Caki2 (cell line): ENCODE results near the gene TTF1. TPM values are rescaled to one million over a fixed set of nuclear protein-coding genes. Genes with fewer than 3 reads are reported as not detected.

ENCODE experiments used
- DNase-seq: peaks from one replicate; pipeline ENCODE4 v3.0.0-alpha.2; 2015; ENCODE audit warnings: low read depth
- in situ Hi-C: cut with HindIII; loops from 2 replicates; pipeline ENCODE4 v1.10.0; 2016; ENCODE audit warnings: low sequenced_read_pairs, low pct_unique_long_range_greater_than_20kb, mixed read lengths
- total RNA-seq: library from RNA; depleted of rRNA; stranded (reverse); fragments of >200 nt; shearing (Covaris generic); gene quantifications from 2 replicates; pipeline ENCODE4 v1.2.3, GENCODE V29; 2014; ENCODE audit warnings: low replicate concordance

The TTF1 gene
- total RNA-seq, 1 experiment from 2014 or later: 8.5 TPM

DNA sequence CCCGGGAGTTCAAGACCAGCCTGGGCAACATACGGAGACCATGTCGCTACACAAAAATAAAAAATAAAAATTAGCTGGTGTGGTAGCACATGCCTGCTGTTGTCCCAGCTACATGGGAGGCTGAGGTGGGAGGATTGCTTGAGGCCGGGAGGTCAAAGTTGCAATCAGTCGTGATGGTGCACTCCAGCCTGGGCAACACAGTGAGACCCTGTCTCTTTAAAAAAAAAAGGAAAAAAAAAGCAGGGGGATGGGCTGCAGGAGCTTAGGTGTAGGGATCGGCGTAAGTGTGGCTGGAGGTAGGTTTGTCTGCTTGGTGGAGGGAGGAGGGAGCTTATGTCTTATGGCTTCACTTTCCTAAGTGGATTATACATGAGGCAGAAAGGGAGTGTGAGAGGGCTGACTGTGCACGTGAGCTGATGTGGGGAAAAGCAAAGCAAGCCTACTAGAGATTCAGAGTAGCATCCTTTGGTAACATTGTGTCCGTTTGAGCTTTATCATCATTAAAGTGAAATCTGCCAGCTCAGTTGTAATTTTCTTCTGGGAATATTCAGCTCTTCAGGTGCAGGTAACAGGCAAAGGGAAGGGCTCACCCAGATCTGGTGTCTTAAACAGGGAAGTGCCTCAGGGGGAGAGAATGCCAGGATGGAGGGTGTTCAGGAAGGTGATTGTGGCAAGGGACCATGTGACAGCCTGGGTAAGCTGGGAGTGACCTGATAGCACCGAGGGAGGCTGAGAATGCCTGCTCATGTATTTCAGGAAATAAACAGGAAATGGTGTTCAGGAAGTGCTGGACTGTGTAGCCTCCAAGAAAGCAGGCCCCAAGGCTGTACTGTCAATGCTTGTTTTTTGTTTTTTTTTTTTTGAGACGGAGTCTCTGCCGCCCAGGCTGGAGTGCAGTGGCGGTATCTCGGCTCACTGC is 34.2 kb downstream of the TTF1 start:
- in situ Hi-C loops: no loop called here
- DNase-seq: no peak

DNA sequence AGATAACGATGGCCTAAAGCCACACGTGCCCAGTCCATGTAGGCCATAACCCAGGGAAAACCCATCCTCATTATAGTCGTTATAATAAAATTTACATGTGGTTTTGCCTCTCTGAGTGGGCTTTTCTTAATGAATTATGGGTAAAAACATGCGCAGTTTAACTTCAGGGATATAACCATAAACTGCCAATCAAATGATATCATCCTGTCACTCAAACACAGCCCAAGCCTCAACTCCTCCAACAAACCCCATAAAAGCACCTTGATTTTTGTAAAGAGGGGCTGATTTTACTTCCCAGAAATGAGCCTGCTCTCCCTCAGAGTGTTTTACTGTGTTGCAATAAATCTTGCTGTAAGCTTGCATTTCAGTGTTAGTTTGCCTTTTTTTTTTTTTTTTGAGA is 36.0 kb downstream of the TTF1 start:
- no peak for DNase-seq
- in situ Hi-C loops: no loop called here

DNA sequence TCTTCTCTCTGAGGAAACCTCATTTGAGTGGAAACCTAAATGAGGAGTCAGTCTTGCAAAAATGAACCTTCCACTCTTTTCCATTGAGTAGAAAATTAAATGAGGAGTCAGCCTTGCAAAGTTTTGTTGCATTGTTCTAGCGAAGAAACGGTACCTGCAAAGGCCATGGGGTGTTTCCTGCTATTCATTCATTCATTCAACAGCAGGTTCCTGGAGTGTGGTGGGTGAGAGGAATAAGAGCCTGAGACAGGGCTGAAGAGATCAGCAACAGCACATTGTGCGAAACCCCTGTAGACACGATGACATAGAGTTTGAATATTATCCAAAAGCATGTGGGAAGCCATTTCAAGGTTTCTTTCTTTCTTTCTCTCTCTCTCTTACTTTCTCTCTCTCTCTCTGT is 37.2 kb downstream of the TTF1 start:
- in situ Hi-C loops: no loop called here
- DNase-seq: no peak

DNA sequence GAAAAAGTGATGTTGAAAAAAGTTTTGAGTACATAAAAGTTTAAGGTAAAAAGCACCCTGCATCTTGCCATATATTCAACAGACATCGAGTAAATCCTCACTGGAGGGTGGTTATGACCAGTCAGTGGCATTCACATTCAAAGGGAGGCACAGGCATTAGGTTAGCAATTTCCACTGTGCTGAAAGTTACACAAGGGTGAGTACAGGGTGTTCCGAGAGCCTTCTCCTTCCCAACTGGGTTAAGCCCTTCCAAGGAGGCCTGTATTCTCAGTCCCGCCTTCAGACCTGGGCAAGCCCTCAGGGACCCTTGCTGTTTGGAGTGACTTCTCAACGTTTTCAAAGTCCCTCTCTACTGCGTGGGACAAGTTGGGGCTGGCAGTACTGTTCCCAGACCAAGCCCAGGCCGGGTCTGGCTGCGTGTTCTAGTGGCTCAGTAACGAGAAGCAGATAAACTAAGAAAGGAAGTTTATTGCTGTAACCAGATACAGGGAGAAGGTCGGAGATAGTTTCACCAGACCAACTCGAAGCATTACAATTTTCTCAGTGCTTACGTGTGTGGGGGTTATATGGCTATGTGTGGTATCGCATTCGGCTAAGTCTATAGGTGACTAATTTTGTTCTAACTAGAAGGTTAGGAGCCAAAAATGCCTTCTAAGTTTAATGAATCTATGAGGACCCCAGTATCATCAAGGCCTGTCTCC is 38.9 kb downstream of the TTF1 start:
- DNase-seq: no peak
- in situ Hi-C loops: no loop called here

DNA sequence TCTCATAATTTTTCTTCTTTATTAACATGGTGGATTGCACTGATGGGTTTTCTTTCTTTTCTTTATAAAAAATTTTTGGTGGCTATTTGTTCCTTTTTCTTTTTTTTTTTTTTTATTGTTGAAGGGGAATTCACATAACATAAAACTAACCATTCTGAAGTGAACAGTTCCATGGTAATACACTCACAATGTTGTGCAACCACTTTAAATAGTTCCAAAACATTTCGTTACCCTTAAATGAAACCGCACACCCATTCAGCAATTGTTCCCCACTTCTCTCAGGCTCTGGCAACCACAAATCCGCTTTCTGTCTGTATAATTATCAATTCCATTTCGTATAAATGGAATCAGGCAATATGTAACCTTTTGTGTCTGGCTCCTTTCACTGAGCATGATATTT is 40.2 kb downstream of the TTF1 start:
- DNase-seq: no peak
- in situ Hi-C loops: no loop called here

DNA sequence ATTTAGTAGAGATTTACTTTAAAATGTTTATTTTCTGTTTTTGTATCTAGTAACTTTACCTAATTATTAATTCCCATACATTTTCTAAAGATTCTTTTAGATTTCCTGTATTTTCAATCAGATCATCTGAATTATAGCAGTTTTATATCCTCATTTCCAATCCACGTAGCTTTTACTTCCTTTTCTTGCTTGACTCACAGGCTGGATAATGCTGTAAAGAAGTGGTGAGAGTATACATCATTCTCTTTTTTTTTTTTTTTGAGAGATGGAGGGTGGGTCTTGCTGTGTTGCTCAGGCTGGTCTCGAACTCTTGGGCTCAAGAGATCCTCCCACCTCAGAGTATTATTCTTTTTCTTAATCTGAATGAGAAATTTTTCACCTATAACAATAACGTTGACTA is 40.7 kb downstream of the TTF1 start:
- DNase-seq: no peak
- in situ Hi-C loops: no loop called here

DNA sequence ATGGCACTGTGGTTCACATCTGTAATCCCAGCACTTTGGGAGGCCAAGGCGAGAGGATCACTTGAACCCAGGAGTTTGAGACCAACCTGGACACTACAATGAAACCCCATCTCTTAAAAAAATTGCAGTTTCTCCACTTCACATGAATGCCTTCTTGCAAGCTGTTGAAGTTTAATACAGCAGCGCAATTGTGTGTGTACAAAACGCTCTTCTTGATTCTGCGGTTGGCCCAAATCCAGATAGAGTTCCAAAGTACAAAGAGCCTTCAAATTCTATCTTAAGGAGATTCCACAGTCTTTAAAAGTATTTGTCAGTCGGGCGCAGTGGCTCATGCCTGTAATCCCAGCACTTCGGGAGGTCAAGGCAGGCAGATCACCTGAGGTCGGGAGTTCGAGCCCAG is 42.6 kb downstream of the TTF1 start:
- DNase-seq: no peak
- in situ Hi-C loops: no loop called here

DNA sequence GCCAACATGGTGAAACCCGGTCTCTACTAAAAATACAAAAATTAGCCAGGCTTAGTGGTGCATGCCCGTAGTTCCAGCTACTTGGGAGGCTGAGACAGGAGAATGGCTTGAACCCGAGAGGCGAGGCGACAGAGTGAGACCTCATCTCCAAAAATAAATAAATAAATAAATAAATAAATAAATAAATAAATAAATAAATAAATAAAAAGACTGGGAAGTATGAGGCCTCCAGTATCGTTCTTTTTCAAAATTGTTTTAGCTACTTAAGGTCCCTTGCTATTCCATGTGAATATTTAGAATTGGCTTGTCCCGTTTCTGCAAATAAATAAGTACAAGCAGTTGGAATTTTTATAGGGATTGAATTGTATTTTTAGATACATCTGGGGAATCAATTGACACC is 48.9 kb downstream of the TTF1 start:
- in situ Hi-C loops: no loop called here
- DNase-seq: no peak

DNA sequence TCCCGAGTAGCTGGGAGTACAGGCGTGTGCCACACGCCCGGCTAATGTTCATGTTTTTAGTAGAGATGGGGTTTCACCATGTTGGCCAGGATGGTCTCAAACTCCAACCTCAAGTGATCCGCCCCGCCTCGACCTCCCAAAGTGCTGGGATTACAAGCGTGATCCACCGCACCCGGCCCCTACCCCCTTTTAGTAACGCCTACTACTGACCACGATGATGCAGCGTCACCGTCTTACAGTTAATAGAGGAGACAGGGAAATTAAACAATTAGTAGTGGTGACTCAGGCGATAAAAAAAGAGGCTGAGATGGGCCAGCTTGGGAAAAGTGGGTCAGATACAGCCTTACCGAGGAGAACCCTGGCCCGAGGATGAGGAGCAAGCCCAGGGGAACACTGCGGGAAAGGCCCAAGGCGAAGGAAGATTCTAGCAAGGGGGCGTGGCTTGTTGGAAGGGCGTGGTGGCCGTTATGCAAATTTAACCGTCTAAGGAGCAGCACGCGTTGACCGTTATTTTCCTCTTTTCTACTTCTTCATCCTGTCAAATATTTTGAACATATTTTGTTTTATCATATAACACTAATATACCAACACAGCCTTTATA is 50.2 kb downstream of the TTF1 start:
- in situ Hi-C loops: no loop called here
- DNase-seq: no peak

DNA sequence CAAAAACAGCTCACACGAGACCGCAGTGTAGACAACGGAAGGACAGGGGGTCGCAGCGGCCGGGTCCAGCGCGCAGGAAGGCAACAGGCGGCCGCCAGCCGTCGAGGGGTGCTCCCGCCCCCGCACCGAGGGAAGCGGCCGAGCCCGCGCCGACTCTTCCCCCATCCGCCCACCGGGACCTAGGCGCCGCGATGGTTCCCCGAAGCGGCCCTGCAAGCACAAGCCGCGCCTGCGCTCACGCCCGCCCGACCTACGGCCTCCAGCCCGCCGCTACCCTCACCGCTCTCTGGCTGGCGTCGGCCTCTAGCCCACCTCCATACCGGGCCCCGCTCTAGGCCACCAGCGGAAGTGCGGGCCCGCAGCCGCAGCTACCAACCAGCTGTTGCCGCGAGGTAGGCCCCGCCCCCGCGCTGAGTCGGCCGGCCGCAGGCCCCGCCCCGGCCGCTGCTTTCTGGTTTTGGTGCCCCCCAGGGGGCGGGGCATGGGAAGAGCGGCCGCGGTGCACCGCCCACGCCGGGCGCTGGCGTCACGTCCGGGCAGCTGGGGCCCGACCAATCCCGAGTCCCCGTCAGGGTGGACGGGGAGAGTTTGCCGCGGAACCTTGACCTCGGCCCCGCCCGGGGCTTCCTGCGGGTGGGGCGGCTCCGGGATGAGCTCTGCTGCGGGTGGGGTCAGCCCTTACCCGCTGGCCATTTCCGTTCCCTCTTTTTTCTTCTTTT is 51.8 kb downstream of the TTF1 start, which contains the start of gene SETX:
TSS of gene SETX (minus strand) at position 350 of the 719 bp plus-strand sequence. CDS start 5,558 bp downstream, outside the sequence.
- peak; percentile 98 for DNase-seq
- in situ Hi-C loops: no loop called here

DNA sequence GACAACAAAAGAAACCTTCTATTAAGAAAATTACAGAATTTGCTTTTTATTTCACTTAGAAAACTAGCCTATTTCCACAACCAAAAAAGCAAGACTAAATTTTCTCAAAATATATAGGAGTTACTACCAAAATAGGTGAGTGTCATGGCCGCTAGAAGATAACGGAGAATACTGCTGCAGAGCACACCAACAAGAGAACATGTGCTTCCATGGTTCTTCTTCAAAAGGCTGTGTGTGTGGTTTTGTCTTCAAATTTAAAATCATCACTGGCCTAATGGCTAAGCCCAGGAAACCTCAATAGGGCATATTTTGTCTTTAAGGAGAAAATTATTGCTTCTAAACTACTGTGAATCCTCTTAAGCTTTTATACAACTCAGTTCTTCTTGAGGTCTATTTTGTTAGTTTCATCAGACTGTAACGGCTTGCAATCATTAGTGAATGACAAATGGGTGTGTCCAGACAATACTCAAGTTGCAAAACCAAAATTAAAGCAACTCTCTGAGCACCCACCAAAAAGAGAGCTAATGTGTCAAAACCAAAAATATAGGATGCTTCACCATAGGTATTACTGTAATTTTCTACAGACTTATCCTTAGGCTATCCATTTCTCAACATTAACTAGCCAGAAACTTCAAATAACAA is 55.1 kb downstream of the TTF1 start:
- in situ Hi-C loops: no loop called here
- DNase-seq: no peak

DNA sequence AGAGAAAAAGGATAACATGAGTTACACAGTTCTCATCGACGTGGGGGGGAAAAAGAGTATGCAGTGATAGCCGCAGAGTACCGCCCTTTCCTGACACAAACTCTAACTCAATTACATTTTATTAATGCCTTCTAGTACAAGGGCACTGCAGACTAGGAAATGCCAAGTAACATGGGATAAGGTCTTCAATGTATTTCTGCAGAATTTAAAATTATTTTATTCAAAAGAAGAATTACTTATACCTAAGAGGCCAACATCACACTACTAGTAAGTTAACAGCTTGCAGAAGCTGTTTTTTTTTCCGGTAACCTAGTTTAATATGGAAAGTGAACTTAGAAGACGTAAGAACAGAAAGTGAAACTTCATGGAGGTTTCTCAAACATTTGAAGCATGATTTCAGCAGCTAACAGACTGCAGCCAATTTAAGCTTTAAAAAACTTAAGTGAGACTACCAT is 55.8 kb downstream of the TTF1 start:
- in situ Hi-C loops: no loop called here
- no peak for DNase-seq

DNA sequence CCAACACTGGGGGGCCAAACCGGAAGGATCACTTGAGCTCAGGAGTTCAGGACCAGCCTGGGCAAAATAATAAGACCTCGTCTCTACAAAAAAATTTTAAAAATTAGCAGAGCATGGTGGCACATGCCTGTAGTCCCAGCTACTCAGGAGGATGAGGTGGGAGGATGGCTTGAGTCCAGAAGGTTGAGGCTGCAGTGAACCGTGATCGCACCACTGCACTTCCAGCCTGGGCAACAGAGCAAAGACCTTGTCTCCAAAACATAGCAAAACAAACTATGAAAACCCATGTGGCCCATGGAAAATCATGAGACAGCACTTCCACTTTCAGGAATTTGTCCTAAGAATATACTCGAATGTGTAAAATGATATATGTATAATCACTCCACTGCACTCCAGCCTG is 58.0 kb downstream of the TTF1 start:
- DNase-seq: peak; percentile 73
- in situ Hi-C loops: no loop called here

DNA sequence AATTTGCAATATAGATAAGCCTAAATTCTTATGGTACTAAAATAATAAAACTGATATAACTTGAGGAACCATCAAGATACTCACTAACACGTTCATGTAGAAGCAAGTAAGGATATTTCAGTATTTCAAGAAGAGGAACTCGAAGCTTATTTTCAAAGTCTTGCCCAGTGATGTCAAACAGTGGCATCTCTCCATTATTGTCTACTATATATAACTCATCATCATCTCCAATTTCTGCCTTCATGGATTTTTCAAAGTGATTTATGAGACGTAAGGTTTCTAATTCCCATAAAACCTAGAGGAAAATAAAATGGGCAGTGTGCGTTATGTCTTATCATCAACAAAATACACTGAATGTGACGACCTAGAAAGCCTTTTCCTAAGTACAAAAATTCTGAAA is 60.5 kb downstream of the TTF1 start:
- in situ Hi-C loops: no loop called here
- DNase-seq: no peak

DNA sequence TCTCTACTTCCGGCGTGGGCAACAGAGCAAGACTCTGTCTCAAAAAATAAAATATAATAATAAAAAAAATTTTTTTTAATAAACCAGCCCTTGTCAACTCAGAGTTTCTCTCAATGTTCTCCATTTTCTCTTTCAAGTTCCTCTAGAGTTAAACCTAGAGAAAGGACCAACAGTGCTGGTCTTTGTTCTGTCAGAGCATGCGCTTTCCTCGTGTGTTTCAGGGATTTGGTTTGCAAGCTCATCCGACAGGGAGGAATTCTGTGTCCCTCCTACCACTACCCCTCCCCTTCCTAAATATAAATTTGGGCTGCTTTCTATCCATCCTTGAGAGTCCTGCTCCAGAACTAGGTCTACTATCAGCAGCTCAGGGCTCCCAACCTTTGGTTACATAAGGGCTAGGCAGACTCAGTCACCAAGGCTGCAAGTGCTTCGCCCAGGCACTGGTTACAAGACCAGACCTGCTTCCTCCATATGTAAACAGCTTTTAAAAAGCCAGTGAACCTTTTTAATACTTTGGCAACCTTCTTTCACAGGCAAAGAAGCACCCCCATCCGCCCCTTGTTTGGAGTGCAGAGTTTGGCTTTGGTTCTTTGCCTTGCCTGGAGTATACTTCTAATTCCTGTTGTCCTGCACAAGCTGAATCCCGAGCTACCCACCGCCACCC is 65.3 kb downstream of the TTF1 start:
- DNase-seq: no peak
- in situ Hi-C loops: no loop called here

DNA sequence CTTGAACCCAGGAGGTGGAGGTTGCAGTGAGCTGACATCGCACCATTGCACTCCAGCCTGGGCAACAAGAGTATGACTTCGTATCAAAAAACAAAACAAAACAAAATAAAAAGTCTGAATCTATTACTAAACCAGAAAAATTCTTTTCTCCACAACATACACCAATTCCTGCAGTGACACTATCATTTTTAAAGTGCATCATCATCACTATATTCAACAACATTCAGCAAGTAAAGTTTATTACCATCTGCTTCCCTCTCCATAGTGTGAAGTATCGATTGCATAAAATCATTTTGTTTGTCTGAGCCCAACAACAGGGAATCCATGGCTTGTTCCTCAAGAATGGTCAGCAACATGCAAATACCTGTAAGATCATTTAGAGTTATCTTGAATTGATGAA is 72.3 kb downstream of the TTF1 start:
- DNase-seq: no peak
- in situ Hi-C loops: no loop called here

DNA sequence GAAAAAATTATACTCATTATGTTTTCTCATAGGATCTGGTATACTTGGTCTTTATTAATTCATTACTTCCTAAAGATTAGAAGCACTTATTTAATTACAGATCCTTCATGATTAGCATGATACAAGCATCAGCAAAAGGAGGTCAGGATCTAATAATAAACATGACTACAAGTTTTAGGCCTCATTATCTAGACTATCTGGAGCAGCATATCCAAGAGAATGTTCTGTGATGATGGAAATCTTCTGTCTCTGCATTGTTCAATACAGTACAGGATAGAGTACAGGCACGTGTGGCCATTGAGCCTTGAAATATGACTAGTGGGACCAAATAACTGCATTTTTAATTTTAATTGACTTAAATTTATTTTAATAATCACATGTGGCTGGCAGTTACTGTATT is 73.1 kb downstream of the TTF1 start:
- in situ Hi-C loops: no loop called here
- DNase-seq: no peak

DNA sequence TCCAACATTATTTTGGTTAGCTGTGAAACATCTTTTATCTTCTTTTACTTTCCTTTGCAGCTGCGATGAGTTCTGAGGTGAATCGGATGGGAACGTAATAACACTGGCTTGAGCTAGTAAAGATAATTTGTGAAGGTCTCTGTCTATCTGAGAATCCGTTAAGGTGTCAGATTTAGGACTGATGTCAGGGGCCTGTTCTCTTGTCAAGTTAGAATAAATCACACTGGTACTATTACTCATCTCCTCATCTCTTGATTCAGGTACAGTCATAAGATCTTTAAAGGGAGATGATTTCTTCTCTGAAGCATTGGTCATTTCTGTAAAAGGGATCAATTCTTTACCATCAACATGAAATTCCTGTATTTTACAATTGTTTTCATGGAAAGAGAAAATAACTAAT is 78.1 kb downstream of the TTF1 start:
- in situ Hi-C loops: no loop called here
- DNase-seq: no peak
